IPS-18a (cell line): ENCODE measurements around the gene EMP2.

Source experiments
- H3K27ac ChIP-seq: one replicate; pipeline ENCODE4 v1.5.1; 2013; ENCODE audit warnings: low read length
- H3K27me3 ChIP-seq: one replicate; pipeline ENCODE4 v1.6.1; 2013; ENCODE audit warnings: mild to moderate bottlenecking, low read length; ENCODE audit not compliant: control insufficient read depth, insufficient read depth
- H3K36me3 ChIP-seq: one replicate; pipeline ENCODE4 v1.6.1; 2013; ENCODE audit warnings: low read depth, low read length; ENCODE audit not compliant: control insufficient read depth
- H3K4me1 ChIP-seq: one replicate; pipeline ENCODE4 v1.6.1; 2013; ENCODE audit warnings: low read depth, low read length; ENCODE audit not compliant: control insufficient read depth
- H3K4me3 ChIP-seq: one replicate; pipeline ENCODE4 v1.5.1; 2013; ENCODE audit warnings: low read length
- H3K9ac ChIP-seq: one replicate; pipeline ENCODE4 v1.6.1; 2013; ENCODE audit warnings: mild to moderate bottlenecking, low read length, moderate library complexity
- H3K9me3 ChIP-seq: one replicate; pipeline ENCODE4 v1.6.1; 2013; ENCODE audit warnings: low read depth, low read length; ENCODE audit not compliant: control insufficient read depth

EMP2 gene

DNA sequence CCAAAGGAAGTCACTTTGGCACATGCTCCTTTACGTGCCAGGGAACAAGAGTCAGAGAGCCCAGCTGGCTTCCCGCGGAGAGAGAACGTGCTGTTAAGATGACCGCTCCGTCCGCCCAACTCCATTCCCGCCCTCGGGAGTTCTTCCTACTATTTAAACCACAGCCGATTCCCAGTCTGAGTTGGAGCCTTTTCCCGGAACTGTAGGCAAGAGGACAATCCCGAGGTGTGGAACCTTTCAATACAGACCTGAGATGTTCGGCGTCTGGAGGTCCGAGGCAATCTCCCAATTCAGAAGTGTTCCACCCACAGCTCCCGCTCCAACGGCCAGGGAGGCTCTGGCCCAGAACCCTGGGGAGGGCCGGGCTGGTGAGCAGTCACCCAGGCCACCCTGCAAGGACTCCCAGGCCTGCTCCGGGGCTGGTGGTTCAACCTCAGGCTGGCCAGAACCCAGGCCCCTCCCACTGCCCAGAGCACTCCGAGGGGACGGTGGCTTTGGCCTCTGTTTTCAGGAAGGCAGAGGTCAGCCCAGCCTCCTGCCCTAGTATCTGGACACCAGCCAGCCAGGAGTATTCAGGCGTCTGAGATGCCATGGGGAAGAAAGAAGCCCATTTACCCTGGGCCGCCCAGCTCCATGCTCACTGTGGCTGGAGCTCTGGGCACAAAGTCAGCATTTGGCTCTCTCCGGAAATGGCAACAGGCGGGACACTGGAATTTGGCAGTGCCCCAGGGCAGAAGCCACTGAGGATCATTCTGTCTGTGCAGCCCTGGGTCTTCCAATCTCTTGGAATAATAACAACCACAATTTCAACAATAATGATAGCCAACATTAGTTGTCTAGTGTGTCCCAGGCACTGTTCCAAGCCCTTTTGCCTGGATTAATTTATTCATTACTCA is 21.4 kb downstream of the EMP2 start:
- H3K9me3 ChIP-seq: no peaks in the 10 kb centered on the region
- H3K36me3 ChIP-seq: no peaks in the 10 kb centered on the region
- no peak overlapping the region for H3K4me3 ChIP-seq
- H3K27ac ChIP-seq: no peak overlapping the region
- H3K4me1 ChIP-seq: no peaks in the 10 kb centered on the region
- H3K27me3 ChIP-seq: no peaks in the 10 kb centered on the region
- no peak overlapping the region for H3K9ac ChIP-seq

DNA sequence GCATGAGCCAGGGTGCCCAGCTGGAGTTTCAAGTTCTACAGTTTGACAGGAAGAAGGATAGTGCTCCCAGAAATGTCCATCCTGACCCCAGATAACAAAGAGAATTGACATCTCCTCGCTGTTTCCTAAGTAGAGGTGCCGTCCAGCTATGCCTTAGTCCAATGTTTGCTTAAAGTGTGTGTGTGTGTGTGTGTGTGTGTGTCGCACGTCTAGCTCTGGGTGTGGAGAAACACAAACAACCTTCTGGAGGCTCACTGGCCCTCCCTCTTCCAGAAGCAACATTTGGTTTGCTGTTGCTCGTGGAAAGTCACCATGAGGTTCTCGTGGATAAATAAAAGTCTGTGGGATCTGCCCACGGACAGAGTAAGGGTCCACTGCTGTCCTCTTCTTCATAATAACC is 22.1 kb downstream of the EMP2 start:
- Histone ChIP-seq H3K4me1 (no peaks in the 10 kb centered on the region), H3K36me3 (no peaks in the 10 kb centered on the region), H3K9me3 (no peaks in the 10 kb centered on the region), H3K4me3 (no peak overlapping the region), H3K27ac (no peak overlapping the region), H3K9ac (no peak overlapping the region), H3K27me3 (no peaks in the 10 kb centered on the region)

DNA sequence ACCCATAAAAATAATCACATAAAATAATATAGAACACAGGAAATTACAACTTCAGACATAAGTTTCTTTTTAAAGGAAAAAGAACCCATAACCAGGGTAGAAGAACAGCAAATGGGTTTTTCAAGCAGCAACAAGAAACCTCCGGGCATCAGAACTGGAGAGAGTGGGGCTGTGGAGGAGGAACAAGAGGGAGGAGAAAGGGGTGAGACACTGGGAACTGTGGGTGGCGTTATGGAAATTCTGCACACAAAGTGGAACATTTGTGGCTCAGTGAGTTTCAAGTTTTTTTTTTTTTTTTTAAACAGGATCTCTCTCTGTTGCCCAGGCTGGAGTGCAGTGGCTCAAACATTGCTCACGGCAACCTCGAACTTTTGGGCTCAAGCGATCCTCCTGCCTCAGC is 22.6 kb downstream of the EMP2 start:
- Histone ChIP-seq H3K9ac (no peak overlapping the region), H3K9me3 (no peaks in the 10 kb centered on the region), H3K27ac (no peak overlapping the region), H3K4me1 (no peaks in the 10 kb centered on the region), H3K27me3 (no peaks in the 10 kb centered on the region), H3K4me3 (no peak overlapping the region), H3K36me3 (no peaks in the 10 kb centered on the region)

DNA sequence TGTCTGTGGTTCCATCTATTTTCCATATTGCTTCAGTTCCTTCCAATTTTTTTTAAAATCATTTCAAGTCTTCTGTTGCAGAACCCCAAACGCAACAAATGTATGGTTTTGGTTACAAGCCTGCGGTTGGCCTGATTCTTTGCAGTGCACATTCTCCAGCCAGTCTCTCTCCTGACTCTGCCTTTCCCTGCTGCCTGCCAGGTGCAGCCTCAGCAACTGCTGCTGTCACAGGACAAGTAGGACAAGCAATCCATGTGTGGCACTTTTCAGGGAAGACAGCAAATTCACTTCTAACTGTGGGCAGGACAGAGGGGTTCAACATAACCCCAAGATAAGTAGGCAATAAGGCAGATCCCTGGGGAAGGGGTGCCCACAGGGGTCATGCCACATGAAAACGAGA is 24.2 kb downstream of the EMP2 start:
- Histone ChIP-seq H3K36me3 (no peaks in the 10 kb centered on the region), H3K27ac (no peak overlapping the region)

GRCh38 chr16:10554569-10554968 is 25.8 kb downstream of the EMP2 start:
- no peak overlapping the region for H3K4me3 ChIP-seq
- no peaks in the 10 kb centered on the region for H3K36me3 ChIP-seq
- no peak overlapping the region for H3K9ac ChIP-seq
- H3K4me1 ChIP-seq: no peaks in the 10 kb centered on the region
- no peaks in the 10 kb centered on the region for H3K9me3 ChIP-seq
- H3K27ac ChIP-seq: no peak overlapping the region
- H3K27me3 ChIP-seq: no peaks in the 10 kb centered on the region

More for the DNA sequence above, 24.2 kb downstream of the EMP2 start:
- Histone ChIP-seq H3K27me3 (no peaks in the 10 kb centered on the region), H3K4me3 (no peak overlapping the region), H3K9ac (no peak overlapping the region), H3K4me1 (no peaks in the 10 kb centered on the region), H3K9me3 (no peaks in the 10 kb centered on the region)

DNA sequence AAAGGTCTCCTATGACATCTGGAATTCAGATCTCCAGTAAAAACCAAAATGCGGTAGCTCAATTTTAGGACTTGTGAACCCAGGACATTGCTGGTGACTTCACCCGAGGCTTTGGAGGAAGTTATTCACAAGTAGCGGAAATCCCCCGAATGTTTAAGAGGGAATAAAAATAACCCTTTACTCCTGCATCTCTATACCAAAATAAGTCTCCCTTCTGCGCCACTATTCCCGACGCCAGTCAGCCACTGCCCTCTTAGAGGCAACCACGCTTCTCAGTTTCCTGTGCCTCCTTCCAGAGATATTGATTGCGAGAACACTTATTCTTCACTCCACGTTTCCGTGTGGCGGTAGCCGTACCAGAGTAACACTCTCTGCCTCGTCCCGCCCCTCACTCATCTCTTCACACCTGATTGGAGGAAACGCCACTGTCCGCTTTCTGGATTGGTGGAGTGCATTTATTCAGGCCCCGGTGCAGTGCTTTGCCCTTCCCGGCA is 27.4 kb downstream of the EMP2 start:
- Histone ChIP-seq H3K9me3 (peaks cover 4% of the 10 kb centered on the region), H3K27me3 (no peaks in the 10 kb centered on the region), H3K4me1 (no peaks in the 10 kb centered on the region), H3K27ac (no peak overlapping the region), H3K36me3 (no peaks in the 10 kb centered on the region), H3K9ac (no peak overlapping the region), H3K4me3 (no peak overlapping the region)

DNA sequence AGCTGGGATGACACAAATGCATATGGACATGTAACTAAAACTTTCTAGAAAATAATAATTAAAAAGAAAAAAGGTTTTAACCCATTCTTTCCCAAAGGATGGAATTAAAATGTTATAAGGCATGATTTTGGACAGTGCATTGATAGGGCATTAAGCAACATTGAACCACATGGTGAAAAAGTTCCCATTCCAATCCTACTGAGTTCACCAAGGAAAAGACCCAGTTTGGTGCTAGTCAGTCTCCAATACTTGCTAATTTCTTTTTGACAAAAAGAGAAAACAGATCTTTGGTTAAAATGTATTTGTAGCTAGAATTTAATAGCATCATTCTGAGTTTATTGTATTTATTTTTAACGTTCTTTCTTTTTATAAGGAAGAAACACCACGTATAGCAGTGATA is 28.1 kb downstream of the EMP2 start:
- no peaks in the 10 kb centered on the region for H3K27me3 ChIP-seq
- H3K4me3 ChIP-seq: no peak overlapping the region
- no peaks in the 10 kb centered on the region for H3K4me1 ChIP-seq
- H3K9me3 ChIP-seq: peaks cover 4% of the 10 kb centered on the region
- no peak overlapping the region for H3K9ac ChIP-seq
- peaks cover under 1% of the 10 kb centered on the region for H3K36me3 ChIP-seq
- no peak overlapping the region for H3K27ac ChIP-seq

DNA sequence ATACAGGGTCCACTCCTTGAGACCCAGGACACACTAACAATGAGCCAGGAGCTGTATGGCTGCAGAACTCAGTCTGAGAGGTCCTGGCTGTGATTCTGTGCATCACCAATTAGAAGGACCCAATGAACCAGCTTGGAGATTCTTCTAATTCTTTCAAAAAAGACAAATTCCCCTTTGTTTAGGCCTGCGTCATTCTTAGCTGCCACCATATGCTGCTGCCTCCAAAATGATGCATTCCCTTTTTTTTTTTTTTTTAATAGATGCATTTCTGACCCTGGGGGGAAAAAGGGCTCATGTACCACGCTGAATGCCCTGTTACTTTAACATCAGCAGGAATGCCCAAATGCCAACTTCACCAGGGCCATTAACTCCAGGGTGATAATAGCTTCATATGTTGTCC is 28.5 kb downstream of the EMP2 start:
- no peaks in the 10 kb centered on the region for H3K27me3 ChIP-seq
- H3K4me3 ChIP-seq: no peak overlapping the region
- H3K27ac ChIP-seq: no peak overlapping the region

GRCh38 chr16:10548404-10548803 is 32.0 kb downstream of the EMP2 start:
- no peak overlapping the region for H3K4me3 ChIP-seq
- peaks cover 4% of the 10 kb centered on the region for H3K9me3 ChIP-seq
- H3K36me3 ChIP-seq: peaks cover 9% of the 10 kb centered on the region
- no peak overlapping the region for H3K27ac ChIP-seq
- H3K27me3 ChIP-seq: no peaks in the 10 kb centered on the region
- no peaks in the 10 kb centered on the region for H3K4me1 ChIP-seq
- no peak overlapping the region for H3K9ac ChIP-seq

More for the DNA sequence above, 28.5 kb downstream of the EMP2 start:
- H3K9me3 ChIP-seq: peaks cover 4% of the 10 kb centered on the region
- H3K36me3 ChIP-seq: peaks cover 5% of the 10 kb centered on the region
- no peak overlapping the region for H3K9ac ChIP-seq
- no peaks in the 10 kb centered on the region for H3K4me1 ChIP-seq

DNA sequence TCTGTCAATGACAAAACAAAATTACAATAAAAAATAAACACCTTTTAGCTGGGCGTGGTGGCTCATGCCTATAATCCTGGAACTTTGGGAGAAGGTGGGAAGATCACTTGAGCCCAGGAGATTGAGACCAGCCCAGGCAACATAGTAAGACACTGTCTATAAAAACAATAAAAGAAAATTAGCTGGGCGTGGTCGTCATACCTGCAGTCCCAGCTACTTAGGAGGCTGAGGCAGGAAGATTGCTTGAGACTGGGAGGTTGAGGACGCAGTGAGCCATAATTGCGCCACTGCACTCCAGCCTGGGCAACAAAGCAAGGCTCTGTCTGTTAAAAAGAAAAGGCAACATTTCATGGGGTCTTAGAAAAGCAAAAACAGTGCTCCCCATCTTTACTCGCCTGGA is 32.7 kb downstream of the EMP2 start:
- H3K36me3 ChIP-seq: peaks cover 9% of the 10 kb centered on the region

DNA sequence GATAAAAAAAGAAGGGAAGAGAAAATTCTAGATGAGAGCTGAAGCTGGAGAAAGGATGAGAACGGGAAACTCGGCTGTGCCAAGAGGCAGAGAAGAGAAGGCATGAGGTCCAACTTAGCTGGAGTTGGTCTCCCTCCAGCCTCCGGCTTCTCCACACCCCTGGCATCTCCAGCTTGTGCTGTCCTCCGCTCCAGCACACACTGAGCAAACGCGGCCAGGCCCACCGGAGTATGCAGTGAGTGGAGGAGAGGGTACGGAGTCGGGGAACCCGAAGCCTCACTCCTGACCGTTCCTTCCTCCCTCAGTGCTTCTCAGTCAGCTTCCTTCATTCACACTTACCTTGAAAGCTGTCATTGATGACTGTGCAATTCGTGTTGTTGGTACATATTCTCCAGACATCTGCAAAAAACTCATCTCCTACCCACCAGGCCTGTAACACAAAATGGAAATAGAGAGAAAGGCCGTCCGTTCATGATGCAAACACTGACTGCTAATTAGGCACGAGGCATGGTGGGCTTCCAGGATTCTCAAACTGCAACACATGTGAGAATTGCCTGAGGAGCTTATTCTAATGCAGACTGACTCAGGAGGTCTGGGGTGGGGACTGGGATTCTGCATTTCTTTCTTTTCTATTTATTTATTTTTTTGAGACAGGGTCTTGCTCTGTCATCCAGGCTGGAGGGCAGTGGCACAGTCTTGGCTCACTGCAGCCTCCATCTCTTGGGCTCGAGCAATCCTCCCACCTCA is 37.0 kb downstream of the EMP2 start:
- Histone ChIP-seq H3K4me1 (no peaks in the 10 kb centered on the region), H3K36me3 (peaks cover 9% of the 10 kb centered on the region)

More for the DNA sequence above, 32.7 kb downstream of the EMP2 start:
- no peak overlapping the region for H3K9ac ChIP-seq
- peaks cover 4% of the 10 kb centered on the region for H3K9me3 ChIP-seq
- H3K4me1 ChIP-seq: no peaks in the 10 kb centered on the region
- no peak overlapping the region for H3K27ac ChIP-seq
- H3K4me3 ChIP-seq: no peak overlapping the region
- no peaks in the 10 kb centered on the region for H3K27me3 ChIP-seq

More for the DNA sequence above, 37.0 kb downstream of the EMP2 start:
- no peaks in the 10 kb centered on the region for H3K9me3 ChIP-seq
- no peak overlapping the region for H3K27ac ChIP-seq
- H3K27me3 ChIP-seq: no peaks in the 10 kb centered on the region
- H3K9ac ChIP-seq: no peak overlapping the region
- H3K4me3 ChIP-seq: no peak overlapping the region
